ENCODE measurements around the gene TMEM183A.

GRCh38 chr1:203045821-203046594 is 38.8 kb downstream of the TMEM183A start:
- TF ChIP-seq CTCF (IDR thresholded peaks at IDR 0.05) (no peak), POLR2A (IDR thresholded peaks at IDR 0.05) (no peak)

All from transverse colon (tissue), 3 donors.